Fibroblast of pulmonary artery (primary cell): ENCODE data around the gene LRRC41.

Source experiments
- DNase-seq: peaks from one replicate; pipeline ENCODE4 v3.0.0-alpha.2; 2010; ENCODE audit warnings: low read depth
- H3K4me3 ChIP-seq: replicated peaks from 2 replicates; pipeline ENCODE4 v1.5.1; 2011; ENCODE audit warnings: low read depth, mild to moderate bottlenecking, control low read depth, low read length, moderate library complexity
- CTCF ChIP-seq: IDR thresholded peaks from 2 replicates; pipeline ENCODE4 v1.5.1; 2011; ENCODE audit warnings: mild to moderate bottlenecking, control low read depth, low read length, inconsistent platforms; ENCODE audit errors: missing control alignments

LRRC41 gene

GRCh38 chr1:46289134-46289494, 14.3 kb downstream of the LRRC41 start:
- no peak for DNase-seq
- no peak for TF ChIP-seq CTCF
- no peak overlapping the region for H3K4me3 ChIP-seq

- peak; percentile 61 for DNase-seq
- TF ChIP-seq CTCF, result no peak
- no peak overlapping the region for H3K4me3 ChIP-seq
Measured at GRCh38 chr1:46288485-46289133, 14.8 kb downstream of the LRRC41 start.

GRCh38 chr1:46285730-46286477, 17.5 kb downstream of the LRRC41 start:
- TF ChIP-seq CTCF, result no peak
- H3K4me3 ChIP-seq, result no peak overlapping the region
- DNase-seq, result no peak

- H3K4me3 ChIP-seq, result no peak overlapping the region
- TF ChIP-seq CTCF, result no peak
- no peak for DNase-seq
Measured at GRCh38 chr1:46284597-46285564, 18.5 kb downstream of the LRRC41 start.

- no peak for DNase-seq
- no peak overlapping the region for H3K4me3 ChIP-seq
- no peak for TF ChIP-seq CTCF
Measured at GRCh38 chr1:46284058-46284457, 19.4 kb downstream of the LRRC41 start.

- no peak for TF ChIP-seq CTCF
- H3K4me3 ChIP-seq, result no peak overlapping the region
- no peak for DNase-seq
Measured at GRCh38 chr1:46281021-46281420, 22.4 kb downstream of the LRRC41 start.
